HG03196 (cell line): Measurements from ENCODE around the gene SPACA9.

Source experiments
- ATAC-seq: cut with Tn5 transposase; IDR thresholded peaks from one replicate; pipeline ENCODE4 v1.9.1; 2021; ENCODE audit not compliant: unreplicated experiment

The SPACA9 gene

DNA sequence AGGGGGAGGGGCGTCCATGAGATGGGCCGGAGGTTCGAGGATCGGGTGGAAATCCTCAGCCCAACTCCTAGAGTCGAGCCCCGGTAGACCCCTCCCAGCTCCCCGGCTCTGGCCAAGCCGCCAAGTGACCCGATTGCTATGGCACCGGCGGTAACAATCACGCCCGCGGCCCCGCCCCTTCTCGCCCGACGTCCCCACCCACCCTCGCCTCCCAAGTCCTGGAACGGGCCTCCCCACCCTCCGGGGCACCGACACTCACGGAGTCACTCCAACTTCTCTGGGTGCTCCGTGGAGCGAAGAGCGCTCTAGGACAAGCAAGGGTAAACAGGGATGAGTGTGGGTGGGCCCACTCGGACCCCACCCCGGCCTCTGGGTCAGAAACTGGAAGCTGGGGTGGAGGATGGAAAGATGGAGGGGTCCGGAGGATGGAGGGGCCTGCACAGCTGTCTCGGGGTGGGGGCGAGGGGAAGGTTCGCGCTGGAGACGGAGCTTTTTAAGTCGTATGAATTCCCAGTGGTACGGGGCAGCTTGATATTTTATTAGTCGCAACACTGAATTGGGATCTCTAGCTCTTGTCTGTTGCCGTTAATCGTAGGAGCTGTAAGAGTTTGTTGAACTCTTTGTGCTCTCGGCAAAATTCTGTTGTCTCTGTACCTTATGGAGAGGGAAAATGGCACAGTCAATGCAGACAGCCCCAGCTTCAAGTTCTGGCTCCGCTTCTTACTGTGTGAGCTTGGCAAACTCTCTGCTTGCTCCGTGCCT is at the start of gene SPACA9:
Gene SPACA9 (plus strand): TSS at position 204 of the 762 bp plus-strand sequence. CDS start 5,050 bp downstream, outside the sequence.
- ATAC-seq, result no peak

DNA sequence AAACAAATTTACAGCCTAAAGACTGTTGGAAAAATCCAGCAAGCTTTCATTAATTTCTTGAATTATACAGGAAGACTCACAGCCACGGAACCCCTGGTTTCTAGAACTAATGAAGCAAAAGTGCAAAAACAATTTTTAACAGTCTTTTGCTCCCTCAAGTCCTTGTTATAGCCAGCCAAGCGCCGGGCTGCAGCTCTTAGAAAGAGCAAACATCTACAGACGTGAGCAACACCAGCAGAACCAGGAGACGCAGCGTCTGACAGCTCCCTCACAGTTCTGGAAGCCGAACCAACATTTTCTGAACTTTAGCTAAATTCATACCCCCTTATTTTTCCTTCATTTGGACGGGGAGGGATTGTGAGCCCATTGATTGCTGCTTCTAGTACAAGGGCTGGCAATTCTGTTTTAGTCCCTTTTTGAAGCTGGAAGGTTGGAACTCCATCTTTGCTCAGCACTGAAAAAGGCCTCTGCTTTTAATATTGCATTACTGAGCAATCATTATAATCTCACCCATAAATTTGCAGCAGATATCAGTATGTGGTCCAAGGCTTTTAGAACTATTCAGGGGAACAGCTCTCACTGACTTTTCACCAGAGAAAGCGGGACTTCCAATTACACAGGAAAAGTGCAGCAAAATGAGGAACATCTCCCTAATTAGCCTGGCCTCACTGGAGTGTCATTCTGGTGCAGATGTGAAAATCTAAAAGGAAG is 46.4 kb upstream of the SPACA9 start:
- ATAC-seq, result no peak

DNA sequence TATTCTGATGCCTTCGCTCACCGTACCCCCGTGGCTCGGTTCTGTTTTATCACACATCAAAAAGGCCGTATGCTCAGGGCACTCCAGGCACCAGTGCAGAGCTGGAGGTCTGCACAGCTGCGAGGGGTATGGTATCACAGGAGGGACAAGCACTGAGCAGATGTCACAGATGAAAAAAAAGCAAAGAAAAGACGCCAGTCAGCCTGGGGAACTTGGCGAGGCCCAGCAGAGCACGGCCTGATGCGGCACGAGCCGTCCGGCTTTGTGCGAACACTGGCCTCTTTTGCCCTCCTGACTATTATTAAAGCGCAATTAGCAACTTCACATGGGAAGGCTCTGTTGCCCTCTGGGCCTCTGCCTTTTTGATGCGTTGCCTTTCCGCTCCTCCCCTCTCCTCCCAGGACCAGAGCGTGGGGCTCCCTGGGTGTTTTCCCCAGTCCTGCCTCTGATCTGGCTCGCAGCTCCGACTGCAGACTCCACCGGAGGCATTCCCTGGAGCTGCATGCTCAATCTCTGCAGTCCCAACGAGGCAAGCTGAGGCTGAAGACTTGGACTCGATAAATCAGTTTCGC is 45.1 kb upstream of the SPACA9 start:
- ATAC-seq, result no peak

DNA sequence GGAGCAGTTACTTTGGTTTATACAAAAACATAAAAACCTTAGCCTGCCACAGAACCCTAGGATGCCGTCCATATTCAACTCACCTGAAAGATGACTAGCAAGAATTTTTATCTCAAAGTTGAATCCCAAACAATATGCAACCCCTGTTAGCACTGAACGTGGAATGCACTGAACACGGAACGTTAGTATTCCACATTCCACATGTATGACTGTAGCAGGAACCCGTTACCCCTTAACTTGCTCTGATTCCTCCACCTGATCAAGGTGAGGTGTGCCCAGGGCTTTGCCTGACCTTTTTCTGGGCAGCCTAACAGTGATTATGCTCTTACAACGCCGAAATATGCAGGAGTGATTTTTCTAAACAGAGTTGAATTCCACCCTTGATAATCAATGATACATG is 44.4 kb upstream of the SPACA9 start:
- no peak for ATAC-seq

DNA sequence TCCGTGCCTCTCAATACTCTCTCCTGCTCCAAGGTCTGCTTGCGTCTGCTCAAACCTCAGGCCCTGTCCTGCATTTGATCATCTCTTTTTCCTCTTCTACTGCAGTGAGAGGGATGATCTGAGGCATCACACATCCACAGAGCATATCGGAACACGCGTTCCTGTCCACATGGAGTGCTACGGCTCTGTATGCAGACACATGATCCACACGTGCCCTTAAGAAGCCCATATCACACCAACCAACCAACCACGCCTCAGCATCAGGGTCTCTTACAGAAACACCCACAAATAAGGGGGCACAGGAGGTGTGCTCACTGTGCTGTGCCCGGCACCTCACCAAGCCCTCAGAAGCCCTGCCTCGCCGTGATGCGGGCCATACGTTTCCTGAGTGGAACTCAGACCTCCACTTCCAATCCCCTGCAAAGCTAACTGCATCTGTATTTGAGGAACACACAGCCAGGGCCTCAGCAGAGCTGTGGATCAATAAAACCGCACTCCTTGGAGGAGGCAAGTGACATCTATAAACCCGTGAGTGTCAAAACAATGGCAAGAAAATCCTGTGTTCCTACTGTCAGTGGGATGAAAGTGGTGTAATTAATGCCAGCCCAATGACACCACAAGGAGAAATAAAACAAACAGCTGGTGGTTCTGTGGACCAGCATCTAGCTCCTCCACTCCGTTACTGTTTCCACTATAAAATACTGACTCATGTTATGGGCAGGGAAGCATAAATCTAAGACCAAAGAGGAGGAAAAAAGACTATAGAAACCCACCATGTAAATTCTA is 41.0 kb upstream of the SPACA9 start:
- no peak for ATAC-seq

DNA sequence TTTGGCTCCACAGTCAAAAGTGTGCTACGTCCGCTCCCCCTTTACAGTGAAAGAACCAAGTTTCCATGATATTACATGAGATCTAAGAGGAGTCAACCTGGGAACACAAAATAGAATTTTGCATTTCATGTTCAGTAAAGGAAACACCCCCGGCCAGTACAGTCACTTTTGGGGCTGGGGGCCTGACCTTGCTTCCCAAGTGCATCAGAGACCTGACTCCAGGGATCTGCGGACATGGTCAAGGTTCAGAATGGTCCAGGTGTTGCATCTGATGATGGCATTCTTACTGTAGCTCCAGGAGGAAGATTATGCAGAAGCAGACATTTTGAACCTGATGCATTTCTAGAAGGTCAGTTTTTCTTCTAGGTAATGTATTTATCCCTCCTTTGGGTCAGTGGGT is 40.4 kb upstream of the SPACA9 start:
- ATAC-seq, result no peak

DNA sequence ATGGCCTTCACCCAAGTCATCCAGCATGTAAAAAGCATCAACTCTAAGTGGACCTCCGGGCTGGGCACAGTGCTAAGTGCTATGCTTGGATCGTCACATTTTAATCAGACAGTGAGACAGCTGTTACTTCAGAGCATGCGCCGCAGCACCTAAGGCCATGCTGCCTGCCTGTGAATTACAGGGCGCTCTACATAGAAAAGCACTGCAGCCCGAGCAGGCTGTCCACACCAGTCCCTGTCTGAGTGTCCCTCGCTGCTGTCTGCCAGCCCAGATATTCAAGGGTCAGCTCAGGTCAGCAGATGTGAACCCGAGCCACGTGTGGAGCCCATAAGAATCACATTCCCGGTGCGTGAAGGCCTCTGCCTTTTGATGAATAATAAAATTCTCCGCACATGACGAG is 37.7 kb upstream of the SPACA9 start:
- ATAC-seq, result no peak

DNA sequence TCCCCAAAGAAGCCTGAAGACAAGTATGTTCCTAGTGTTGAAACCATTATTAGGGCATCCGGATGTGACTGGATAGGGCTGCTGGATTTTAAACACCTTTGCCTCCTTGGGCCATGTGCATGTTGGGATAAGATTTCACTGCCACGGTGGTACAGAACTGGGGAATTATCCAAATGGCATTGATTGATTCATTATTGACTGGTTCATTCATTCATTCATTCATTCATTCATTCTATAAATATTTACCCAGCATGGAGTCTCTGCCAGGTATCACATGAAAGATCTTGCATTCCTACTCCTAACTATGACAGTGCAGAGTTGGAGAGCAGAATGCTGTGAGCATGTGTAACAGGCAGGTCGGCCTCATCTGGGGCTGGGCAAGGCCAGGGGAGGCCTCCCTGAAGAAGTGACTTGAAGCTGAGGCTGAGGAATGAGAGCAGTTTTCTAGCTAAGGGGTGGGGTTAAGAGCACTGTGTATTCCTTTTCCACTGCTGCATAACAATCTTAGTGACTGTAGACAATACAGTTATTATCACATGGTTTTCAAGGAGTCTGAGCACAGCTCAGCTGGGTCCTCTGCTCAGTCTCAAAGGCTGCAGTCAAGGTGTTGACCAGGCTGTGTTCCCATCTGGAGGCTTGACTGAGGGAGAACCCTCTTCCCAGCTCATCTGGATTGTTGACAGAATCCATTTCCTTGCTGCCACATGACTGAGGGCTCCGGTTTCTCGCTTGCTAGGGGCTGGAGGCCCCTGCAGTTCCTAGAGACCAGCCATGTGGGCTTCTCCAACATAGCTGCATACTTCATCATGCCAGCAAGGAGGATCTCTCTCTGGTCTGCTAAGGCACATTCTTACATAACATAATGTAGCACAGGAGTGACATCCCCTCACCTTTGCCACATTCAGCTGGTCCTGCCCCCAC is 36.3 kb upstream of the SPACA9 start:
- no peak for ATAC-seq

DNA sequence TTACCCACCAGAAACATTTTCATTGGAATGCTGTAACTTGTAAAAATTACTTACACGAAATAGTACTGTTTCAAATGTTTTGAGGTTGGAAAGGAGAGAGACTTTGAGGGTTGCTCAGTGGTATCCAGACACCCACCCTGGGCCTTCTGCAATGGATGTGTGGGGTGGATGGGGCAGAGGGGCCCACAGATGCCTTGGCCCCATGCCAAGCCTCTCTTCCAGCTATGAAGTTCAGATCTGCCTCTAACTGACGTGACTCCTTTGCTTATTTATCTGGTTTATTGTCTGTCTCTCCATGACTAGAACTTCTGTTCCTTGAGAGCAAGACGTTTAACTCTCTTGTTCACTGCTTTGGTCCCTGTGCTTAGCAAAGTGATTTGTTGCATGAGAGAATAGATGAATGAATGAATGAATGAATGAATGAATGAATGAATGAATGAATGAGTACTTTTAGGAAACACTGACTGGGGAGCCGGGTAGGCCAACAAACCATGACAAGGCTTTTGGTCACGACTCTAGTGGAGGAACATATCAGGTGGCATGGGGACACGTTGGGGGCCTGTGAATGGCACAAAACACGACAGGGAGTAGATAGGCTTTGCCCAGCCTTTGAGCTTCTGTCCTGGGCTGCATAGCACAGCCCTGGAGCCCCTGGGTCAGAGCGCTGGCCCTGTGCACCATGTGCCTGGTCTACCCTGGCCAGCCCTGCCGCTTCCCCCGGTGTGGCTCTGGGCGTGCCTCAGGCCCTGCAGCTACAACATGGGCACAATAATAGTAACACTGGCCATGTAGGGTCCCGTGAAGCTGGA is 32.4 kb upstream of the SPACA9 start:
- ATAC-seq, result no peak

DNA sequence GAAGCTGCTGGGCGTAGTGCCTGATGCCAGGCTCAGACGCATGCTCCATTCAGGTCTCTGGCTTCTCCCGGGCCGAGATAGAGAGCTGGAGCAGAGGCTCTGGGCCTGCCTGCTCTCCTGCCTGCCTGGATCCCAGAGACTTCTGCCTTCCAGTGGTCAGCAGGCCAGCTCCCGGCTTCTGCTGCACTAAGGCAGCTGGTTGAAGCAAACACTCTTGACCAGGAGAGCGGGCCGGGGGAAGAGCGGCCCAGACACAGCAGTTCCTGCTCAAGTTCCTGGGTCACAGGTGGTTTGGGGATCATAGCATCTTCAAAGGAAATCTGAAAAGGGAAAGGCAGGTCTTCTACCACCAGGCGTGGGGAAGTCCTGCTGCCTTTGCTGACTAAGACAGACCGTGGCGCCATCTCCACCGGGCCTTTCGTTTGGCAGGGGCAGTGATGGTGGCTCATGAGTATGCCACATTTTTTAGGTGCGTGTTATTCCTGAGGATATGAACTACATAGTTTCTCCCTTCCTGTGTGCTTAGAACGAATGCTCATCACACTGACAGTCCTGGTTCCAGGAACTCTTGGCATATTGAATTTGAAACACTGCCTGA is 31.7 kb upstream of the SPACA9 start:
- no peak for ATAC-seq

DNA sequence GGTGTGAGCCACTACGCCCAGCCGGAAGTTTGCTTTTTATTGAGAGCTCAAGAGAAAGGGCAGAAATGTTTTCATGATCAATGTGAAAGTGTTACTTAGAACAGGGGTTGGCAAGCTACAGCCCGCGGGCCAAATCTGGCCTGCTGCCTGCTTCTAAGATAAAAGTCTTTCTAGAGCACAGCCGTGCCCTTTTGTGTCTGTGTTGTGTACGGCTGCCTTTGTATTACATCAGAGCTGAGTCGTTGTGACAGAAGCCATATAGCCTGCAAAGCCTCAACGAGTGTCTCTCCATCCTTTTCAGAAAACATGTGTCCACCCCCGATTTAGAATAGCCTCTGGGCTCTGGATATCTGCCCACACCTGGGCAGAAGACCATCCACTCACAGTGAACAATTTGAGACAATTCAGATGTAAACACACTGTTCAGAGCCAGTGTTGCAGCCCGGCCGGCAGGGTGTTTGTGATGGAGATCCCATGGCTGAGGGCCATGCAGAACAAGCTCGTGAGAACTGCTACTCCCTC is 29.5 kb upstream of the SPACA9 start:
- ATAC-seq, result no peak

DNA sequence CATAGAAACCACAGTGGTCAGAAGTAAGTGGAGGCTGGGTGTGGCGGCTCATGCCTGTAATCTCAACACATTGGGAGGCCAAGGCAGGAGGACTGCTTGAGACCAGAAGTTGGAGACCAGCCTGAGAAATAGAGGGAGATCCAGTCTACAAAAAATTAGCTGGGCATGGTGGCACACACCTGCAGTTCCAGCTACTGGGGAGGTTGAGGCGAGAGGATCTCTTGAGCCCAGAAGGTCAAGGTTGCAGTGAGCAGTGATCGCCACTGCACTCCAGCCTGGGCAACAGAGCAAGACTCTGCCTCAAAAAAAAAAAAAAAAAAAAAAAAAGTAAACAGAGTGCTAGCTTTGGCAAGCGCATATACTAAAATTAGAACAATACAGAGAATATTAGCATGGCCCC is 25.2 kb upstream of the SPACA9 start:
- ATAC-seq, result no peak

DNA sequence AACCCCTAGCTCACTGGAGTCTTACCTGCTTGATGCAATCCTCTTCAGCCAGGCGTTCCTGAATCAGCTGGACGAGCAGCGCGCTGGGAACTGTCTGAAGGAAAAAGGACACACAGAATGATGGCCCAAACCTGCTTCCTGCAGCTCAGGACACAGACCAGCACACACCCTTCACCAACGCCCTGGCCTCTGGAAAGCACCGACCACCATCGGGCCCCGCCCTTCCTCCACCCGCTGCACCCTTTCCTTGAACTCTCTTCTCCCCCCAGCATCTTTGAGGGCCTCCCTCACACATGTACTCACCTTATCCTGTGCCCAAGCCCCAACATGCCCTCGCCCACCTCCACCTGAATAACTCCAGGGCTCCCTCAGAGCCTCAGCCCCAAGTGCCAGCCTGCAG is 23.9 kb upstream of the SPACA9 start:
- ATAC-seq, result no peak

DNA sequence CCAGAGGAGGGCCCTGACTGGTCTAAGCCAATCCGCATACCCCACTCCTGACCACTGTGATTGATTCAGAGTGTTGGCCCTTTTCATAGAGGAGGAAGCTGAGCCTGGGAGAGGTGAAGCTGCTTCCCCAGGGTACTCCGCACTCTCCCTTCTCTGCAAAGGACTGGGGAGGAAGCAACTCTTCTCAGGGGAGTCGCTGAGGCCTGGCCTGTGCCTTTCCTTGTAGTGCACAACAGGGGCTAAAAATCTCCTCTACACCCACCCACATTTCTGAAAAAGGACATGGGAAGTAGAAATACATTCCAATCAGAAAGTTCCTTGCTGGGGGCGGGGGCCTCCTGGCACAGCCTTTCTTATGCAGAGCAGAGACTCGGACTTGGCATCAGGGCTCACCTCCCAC is 22.8 kb upstream of the SPACA9 start:
- no peak for ATAC-seq

DNA sequence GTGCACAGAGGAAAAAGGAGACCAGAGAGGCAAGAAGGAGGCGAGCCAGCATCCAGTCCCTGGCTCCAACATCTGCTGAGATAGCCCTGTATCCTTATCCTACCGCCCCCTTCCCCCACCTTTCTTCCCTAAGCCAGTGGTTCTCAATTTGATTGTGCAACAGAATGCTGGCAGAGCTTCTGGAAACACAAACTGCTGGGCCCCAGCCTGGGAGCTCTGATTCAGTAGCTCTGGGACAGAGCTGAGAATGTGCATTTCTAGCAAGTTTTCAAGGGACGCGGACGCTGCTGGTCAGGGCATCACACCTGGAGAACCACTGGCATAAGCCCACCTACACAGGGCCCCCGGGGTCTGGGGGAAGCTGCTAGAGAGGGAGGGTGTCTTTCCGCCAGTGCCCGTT is 21.7 kb upstream of the SPACA9 start:
- ATAC-seq, result no peak

DNA sequence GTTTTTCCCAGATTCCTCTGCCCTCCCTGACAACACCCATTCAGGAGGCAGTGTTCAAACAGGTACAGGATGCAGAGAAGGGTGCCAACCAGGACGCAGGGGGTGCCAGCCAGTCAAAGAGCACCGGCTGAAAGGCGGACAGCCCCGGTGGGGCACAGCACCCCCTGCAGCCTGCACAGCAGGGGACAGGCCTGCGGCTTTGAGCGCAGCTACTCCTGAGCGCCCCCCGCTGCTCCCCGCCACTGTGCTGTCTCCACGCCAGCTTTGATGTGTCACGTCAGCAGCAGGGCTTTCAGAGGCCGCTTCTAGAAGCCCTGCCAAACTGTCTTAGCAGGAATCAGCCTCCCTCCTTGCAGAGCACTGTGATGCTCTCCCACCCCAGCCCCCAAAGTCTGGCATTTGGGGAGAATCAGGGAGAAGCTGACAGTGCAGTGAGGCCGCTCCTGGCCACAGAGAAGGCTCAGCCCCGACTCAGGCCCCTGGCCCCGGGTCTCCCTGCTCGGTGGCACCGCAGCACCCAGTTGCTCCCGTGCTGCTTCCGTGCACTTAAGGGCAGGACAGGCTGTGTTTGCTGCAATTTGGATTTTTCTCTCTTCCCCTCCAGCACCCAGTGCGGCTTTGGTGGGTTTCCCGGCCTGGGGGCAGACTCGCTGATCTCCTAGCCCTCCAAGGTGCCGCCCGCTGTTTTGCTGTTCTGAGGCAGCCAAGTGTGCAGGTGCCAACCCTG is 20.9 kb upstream of the SPACA9 start:
- ATAC-seq, result no peak

DNA sequence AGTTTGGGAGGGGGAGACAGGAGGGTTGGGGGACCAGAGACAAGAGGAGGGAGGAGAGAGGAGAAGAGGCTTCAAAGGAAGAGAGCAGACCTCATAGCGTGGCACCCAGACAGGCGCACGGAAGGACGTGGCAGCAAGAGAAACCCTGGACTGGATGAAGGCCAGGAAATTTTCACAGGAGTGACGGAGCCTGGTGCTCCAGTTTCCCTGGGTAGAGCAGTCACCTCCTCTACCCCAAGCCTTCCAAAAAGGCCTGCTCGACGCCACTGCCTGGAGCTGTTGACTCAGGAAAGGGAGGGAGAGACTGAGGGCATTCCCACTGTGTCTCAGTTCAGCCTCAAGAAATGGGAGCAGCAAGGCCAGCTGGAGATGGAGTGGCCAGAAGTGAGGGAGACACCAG is 19.9 kb upstream of the SPACA9 start:
- no peak for ATAC-seq

DNA sequence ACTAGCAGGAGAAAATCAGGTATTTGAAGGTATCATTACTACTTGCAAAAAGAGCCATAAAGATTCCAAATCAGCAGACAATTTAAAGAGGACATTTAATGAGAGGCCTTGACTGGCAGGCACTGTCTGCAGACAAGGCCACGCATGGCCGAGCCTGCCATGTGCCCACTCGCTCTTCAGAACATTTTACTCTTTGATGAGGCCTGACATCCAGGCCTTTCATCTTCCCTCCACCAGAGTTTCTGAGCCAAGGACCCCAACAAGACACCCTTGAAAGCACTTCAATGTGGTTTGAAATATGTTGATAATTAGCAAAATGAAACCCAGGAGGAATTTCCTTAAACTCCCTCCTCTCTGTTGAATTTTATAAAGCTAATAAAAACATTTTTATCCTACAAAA is 17.0 kb upstream of the SPACA9 start:
- no peak for ATAC-seq
